ENCODE results near the gene STRADA.

STRADA gene

DNA sequence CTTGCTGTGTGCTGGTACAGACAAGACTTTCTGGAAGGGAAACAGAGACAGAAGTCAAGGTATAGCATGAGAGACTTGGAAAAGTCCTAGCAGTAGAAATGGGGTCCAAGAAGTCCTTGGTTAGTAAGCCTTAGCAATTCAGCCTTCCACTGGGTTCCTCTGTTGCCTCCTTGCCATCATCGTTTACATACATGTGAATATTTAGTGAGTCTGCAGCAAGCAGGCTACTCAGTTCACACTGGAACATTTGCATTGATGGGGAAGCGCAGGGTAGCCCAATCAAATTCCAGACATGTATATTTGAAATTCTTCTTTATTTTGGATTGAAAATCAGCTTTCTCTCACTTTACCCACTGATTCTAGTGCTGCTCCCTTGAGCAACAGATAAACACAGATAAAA is 68.7 kb downstream of the STRADA start:
- TF ChIP-seq ZFX (IDR thresholded peaks at IDR 0.05; ENCODE audit: borderline replicate concordance): no peak
- TF ChIP-seq, protein P1, sequence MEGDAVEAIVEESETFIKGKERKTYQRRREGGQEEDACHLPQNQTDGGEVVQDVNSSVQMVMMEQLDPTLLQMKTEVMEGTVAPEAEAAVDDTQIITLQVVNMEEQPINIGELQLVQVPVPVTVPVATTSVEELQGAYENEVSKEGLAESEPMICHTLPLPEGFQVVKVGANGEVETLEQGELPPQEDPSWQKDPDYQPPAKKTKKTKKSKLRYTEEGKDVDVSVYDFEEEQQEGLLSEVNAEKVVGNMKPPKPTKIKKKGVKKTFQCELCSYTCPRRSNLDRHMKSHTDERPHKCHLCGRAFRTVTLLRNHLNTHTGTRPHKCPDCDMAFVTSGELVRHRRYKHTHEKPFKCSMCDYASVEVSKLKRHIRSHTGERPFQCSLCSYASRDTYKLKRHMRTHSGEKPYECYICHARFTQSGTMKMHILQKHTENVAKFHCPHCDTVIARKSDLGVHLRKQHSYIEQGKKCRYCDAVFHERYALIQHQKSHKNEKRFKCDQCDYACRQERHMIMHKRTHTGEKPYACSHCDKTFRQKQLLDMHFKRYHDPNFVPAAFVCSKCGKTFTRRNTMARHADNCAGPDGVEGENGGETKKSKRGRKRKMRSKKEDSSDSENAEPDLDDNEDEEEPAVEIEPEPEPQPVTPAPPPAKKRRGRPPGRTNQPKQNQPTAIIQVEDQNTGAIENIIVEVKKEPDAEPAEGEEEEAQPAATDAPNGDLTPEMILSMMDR (IDR thresholded peaks at IDR 0.05): no peak
- no peak overlapping the region for H3K27ac ChIP-seq

DNA sequence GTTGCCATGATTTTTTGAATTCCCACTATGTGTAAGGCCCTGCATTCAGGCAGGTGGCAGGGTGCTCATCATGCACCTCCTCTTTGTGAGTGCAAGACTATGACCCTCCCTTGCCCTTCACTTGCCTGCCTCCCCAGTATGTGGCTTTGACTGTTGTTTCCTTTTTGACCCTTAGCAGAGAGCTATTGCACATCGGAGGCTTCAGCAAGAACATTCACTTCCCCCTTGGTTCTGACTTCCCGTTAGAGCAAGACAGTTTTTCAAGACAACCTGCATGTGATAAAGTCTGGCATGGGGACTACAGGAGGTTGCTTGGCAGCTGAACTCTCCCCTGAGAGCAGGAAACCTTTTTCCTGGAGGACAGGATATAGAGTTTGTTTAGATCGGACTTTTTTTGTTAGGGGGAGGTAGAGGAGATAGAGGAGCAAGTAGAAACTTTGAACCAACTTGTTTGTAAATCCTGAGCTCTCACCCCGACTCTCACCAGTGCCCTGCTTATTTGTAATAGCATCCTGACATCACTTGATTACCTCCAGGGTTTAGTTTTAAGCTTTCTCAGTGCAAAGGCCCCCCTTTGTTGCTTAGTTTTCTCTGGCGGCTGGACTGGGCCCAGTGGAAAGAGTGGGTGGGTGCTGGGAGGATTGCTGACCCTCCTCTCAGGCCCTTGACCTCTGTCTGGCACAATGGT is 75.9 kb downstream of the STRADA start:
- no peak for TF ChIP-seq ZFX (IDR thresholded peaks at IDR 0.05; ENCODE audit: borderline replicate concordance)
- TF ChIP-seq, protein P1 (IDR thresholded peaks at IDR 0.05): no peak
- no peak overlapping the region for H3K27ac ChIP-seq

- H3K27ac ChIP-seq: no peak overlapping the region
- TF ChIP-seq, protein P1 (IDR thresholded peaks at IDR 0.05): no peak
- no peak for TF ChIP-seq ZFX (IDR thresholded peaks at IDR 0.05; ENCODE audit: borderline replicate concordance)
Measured at GRCh38 chr17:63659850-63660249, 81.7 kb downstream of the STRADA start.

GRCh38 chr17:63658366-63658765 is 83.2 kb downstream of the STRADA start:
- no peak overlapping the region for H3K27ac ChIP-seq
- no peak for TF ChIP-seq ZFX (IDR thresholded peaks at IDR 0.05; ENCODE audit: borderline replicate concordance)
- TF ChIP-seq, protein P1 (IDR thresholded peaks at IDR 0.05): no peak

DNA sequence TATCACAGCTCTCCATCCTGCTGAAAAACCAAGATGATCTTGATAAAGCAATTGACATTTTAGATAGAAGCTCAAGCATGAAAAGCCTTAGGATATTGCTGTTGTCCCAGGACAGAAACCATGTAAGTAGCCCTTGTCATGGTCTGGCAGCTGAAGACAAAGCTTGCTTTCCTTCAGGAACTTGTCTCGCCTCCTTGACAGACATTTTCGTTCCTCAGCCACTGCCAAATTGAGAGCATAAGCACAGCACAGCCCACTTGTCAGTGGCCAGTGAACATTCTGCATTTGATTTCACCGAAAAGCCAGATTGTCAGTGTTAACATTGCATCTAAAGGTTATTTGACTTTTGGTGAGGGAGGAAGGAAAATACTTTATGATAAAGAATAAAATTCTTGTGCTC is 83.8 kb downstream of the STRADA start:
- TF ChIP-seq ZFX (IDR thresholded peaks at IDR 0.05; ENCODE audit: borderline replicate concordance): no peak
- TF ChIP-seq, protein P1 (IDR thresholded peaks at IDR 0.05): no peak
- no peak overlapping the region for H3K27ac ChIP-seq

DNA sequence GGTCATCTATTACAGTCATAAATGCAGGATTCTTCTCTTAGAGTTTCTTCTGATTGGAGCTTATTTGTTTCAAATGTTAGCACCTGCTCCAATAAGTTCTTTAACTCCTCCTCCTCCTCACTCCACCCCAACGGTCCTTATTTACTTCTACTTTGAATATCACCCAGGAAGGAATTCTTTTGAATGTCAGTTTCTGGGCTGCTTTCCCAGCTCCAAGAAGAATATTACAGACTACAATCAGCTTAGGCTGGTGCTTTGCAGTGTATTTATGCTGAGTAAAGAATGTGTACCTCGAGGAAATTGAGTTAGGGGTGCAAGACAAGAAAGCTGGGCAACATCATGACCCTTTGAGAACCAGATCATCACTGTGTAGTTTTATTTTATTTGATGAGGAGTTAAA is 88.5 kb downstream of the STRADA start:
- no peak overlapping the region for H3K27ac ChIP-seq
- no peak for TF ChIP-seq ZFX (IDR thresholded peaks at IDR 0.05; ENCODE audit: borderline replicate concordance)
- TF ChIP-seq, protein P1 (IDR thresholded peaks at IDR 0.05): no peak
